ENCODE results near the gene KIF26B.

The KIF26B gene

DNA sequence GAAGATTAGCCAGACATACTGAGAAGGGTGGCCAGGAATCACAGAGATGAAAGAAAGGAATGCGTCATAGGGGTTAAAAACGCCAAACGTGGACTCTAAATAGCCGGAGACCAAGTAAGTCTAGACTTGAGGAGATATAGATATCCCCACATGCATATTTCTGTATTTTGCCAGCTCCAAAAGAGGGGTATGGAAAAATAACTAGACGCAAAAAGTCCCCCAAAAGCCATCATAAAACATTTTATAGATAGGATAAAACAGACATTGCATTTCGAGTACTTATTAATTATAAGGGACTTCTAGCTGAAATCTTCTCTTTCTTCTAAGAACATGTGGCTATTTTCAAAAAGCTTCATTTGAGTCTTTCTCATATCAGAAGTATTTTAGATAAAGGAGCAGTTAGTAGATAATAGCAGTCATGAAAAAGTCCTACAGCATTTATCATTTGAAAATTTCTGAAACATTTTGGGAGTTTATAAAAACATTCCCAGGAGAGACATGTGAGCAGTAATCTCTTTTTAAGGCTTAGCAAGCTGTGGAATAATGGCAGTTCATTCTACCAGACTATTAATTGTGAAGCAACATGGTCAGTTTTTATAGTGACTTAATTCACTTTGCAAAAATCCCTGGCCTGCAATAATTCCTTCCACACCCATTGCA, 6.1 kb downstream of the KIF26B start:
- DNase-seq: no peak
- no peaks in the 10 kb centered on the region for H3K27me3 ChIP-seq
- peaks cover 5% of the 10 kb centered on the region; the same call in 1 of the 2 replicates for H3K4me1 ChIP-seq
- H3K36me3 ChIP-seq: peaks cover 30% of the 10 kb centered on the region
- TF ChIP-seq, protein P1, sequence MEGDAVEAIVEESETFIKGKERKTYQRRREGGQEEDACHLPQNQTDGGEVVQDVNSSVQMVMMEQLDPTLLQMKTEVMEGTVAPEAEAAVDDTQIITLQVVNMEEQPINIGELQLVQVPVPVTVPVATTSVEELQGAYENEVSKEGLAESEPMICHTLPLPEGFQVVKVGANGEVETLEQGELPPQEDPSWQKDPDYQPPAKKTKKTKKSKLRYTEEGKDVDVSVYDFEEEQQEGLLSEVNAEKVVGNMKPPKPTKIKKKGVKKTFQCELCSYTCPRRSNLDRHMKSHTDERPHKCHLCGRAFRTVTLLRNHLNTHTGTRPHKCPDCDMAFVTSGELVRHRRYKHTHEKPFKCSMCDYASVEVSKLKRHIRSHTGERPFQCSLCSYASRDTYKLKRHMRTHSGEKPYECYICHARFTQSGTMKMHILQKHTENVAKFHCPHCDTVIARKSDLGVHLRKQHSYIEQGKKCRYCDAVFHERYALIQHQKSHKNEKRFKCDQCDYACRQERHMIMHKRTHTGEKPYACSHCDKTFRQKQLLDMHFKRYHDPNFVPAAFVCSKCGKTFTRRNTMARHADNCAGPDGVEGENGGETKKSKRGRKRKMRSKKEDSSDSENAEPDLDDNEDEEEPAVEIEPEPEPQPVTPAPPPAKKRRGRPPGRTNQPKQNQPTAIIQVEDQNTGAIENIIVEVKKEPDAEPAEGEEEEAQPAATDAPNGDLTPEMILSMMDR (IDR thresholded peaks at IDR 0.05; ENCODE audit: low read depth, low read length): no peak
- H3K4me3 ChIP-seq (ENCODE audit: low read depth, low read length): no peak overlapping the region
- peaks cover 4% of the 10 kb centered on the region; the same call in 1 of the 2 replicates for H3K9me3 ChIP-seq

DNA sequence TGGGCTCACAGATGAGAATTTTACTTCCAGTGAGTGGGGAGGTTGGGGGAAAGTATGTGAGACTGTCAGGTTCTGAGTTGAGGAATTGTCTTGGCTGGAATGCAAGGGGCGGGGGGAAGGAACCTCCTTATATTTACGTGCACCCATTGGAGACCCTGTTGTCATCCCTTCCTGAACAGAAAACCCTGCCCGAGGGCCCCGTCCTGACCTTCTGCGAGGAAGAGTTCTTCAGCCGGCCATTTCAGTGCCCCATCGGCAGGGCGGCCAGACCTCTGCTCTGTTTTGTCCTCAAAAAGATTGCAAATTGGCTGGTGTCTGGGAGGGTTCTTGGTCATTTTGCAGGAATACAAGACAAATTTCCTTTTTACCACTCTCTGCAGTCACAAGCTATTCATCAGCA, 7.1 kb downstream of the KIF26B start:
- Histone ChIP-seq H3K4me3 (ENCODE audit: low read depth, low read length) (no peak overlapping the region), H3K9me3 (peaks cover 4% of the 10 kb centered on the region; the same call in 1 of the 2 replicates), H3K36me3 (peaks cover 30% of the 10 kb centered on the region), H3K27me3 (no peaks in the 10 kb centered on the region), H3K4me1 (peaks cover 6% of the 10 kb centered on the region; the same call in 1 of the 2 replicates)
- TF ChIP-seq, protein P1 (IDR thresholded peaks at IDR 0.05; ENCODE audit: low read depth, low read length): no peak
- DNase-seq: no peak

GRCh38 chr1:245166471-245166885, 11.7 kb downstream of the KIF26B start:
- Histone ChIP-seq H3K27me3 (no peaks in the 10 kb centered on the region), H3K36me3 (peaks cover 8% of the 10 kb centered on the region), H3K4me1 (peaks cover 3% of the 10 kb centered on the region; the same call in 1 of the 2 replicates), H3K9me3 (no peaks in the 10 kb centered on the region), H3K4me3 (ENCODE audit: low read depth, low read length) (peak overlapping the region; percentile 59)
- DNase-seq: peak; percentile 65
- TF ChIP-seq, protein P1 (IDR thresholded peaks at IDR 0.05; ENCODE audit: low read depth, low read length): peak; percentile 18; the same call in 1 of the 2 replicates

GRCh38 chr1:245168086-245168485, 13.3 kb downstream of the KIF26B start:
- Histone ChIP-seq H3K9me3 (no peaks in the 10 kb centered on the region), H3K27me3 (no peaks in the 10 kb centered on the region), H3K4me1 (peaks cover 3% of the 10 kb centered on the region; the same call in 1 of the 2 replicates), H3K36me3 (peaks cover 17% of the 10 kb centered on the region), H3K4me3 (ENCODE audit: low read depth, low read length) (no peak overlapping the region)
- no peak for DNase-seq
- TF ChIP-seq, protein P1 (IDR thresholded peaks at IDR 0.05; ENCODE audit: low read depth, low read length): no peak

GRCh38 chr1:245168906-245169305, 14.1 kb downstream of the KIF26B start:
- no peaks in the 10 kb centered on the region for H3K27me3 ChIP-seq

More at GRCh38 chr1:245168906-245169305, 14.1 kb downstream of the KIF26B start:
- H3K36me3 ChIP-seq: peaks cover 14% of the 10 kb centered on the region
- DNase-seq: no peak
- TF ChIP-seq, protein P1 (IDR thresholded peaks at IDR 0.05; ENCODE audit: low read depth, low read length): no peak
- H3K4me3 ChIP-seq (ENCODE audit: low read depth, low read length): no peak overlapping the region
- peaks cover 3% of the 10 kb centered on the region; the same call in 1 of the 2 replicates for H3K4me1 ChIP-seq
- no peaks in the 10 kb centered on the region for H3K9me3 ChIP-seq
